ENCODE measurements around the gene SCUBE1.

SCUBE1 gene

DNA sequence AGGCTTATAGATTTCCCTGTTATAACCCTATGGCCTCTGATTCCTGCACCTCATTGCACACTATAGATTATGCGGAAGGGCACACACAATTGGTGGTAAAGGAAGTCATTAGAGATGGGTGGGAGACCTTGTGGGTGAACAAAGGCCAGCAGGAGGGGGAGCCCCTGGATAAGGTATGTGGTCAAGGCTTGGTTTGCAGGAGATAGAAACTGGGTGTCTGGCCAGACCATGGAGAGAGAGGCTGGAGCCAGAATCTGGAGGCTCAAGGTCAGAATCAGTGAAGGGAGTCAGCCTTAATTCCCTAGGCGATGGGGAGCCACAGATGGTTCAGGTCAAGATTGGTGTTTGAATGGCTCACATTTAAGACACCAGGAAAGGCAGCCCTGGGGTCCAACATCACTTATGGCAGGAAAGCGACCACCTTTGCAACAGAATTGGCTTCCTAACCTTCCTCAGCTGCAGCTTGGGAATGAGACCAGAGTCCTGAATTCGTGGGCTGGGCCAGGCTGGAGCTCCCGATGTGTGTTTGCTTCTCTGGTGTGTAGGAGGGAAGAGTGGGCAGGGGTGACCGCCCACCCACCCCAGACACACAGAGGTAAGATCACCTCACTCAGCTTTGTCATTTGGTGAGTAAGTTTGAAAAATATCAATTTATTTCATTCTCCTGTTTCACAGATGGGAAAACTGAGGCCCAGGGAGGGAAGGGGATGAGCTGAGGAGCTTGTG lies 22.7 kb upstream of the SCUBE1 start:
- no peak for TF ChIP-seq EGR1 (IDR thresholded peaks at IDR 0.05)
- no peak for TF ChIP-seq TCF12 (IDR thresholded peaks at IDR 0.05; ENCODE audit: low read depth)
- no peak for TF ChIP-seq NFIC (IDR thresholded peaks at IDR 0.05)
- TF ChIP-seq MAX (IDR thresholded peaks at IDR 0.05): no peak

GRCh38 chr22:43364169-43364435 lies 20.9 kb upstream of the SCUBE1 start:
- TF ChIP-seq TAF1 (IDR thresholded peaks at IDR 0.05; ENCODE audit: low read depth) (no peak), MAX (IDR thresholded peaks at IDR 0.05) (no peak), ZBTB7A (IDR thresholded peaks at IDR 0.05; ENCODE audit: low read depth) (no peak), YY1 (IDR thresholded peaks at IDR 0.05; ENCODE audit: low read depth) (no peak), FOXM1 (IDR thresholded peaks at IDR 0.05; ENCODE audit: borderline replicate concordance, low read depth) (no peak), CREB1 (IDR thresholded peaks at IDR 0.05; ENCODE audit: low read depth) (no peak), RAD21 (IDR thresholded peaks at IDR 0.05; ENCODE audit: low read depth) (no peak), TEAD4 (IDR thresholded peaks at IDR 0.05) (no peak), EP300 (IDR thresholded peaks at IDR 0.05; ENCODE audit: borderline replicate concordance) (no peak), CEBPB (IDR thresholded peaks at IDR 0.05) (no peak), TCF12 (IDR thresholded peaks at IDR 0.05; ENCODE audit: low read depth) (no peak), EGR1 (IDR thresholded peaks at IDR 0.05) (no peak), NFIC (IDR thresholded peaks at IDR 0.05) (no peak), USF1 (IDR thresholded peaks at IDR 0.05) (no peak)
- TF ChIP-seq, protein P1, sequence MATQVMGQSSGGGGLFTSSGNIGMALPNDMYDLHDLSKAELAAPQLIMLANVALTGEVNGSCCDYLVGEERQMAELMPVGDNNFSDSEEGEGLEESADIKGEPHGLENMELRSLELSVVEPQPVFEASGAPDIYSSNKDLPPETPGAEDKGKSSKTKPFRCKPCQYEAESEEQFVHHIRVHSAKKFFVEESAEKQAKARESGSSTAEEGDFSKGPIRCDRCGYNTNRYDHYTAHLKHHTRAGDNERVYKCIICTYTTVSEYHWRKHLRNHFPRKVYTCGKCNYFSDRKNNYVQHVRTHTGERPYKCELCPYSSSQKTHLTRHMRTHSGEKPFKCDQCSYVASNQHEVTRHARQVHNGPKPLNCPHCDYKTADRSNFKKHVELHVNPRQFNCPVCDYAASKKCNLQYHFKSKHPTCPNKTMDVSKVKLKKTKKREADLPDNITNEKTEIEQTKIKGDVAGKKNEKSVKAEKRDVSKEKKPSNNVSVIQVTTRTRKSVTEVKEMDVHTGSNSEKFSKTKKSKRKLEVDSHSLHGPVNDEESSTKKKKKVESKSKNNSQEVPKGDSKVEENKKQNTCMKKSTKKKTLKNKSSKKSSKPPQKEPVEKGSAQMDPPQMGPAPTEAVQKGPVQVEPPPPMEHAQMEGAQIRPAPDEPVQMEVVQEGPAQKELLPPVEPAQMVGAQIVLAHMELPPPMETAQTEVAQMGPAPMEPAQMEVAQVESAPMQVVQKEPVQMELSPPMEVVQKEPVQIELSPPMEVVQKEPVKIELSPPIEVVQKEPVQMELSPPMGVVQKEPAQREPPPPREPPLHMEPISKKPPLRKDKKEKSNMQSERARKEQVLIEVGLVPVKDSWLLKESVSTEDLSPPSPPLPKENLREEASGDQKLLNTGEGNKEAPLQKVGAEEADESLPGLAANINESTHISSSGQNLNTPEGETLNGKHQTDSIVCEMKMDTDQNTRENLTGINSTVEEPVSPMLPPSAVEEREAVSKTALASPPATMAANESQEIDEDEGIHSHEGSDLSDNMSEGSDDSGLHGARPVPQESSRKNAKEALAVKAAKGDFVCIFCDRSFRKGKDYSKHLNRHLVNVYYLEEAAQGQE (IDR thresholded peaks at IDR 0.05; ENCODE audit: low read depth): no peak

GRCh38 chr22:43363315-43364168 lies 20.4 kb upstream of the SCUBE1 start:
- TF ChIP-seq TAF1 (IDR thresholded peaks at IDR 0.05; ENCODE audit: low read depth) (no peak), FOXM1 (IDR thresholded peaks at IDR 0.05; ENCODE audit: borderline replicate concordance, low read depth) (no peak), YY1 (IDR thresholded peaks at IDR 0.05; ENCODE audit: low read depth) (no peak), CREB1 (IDR thresholded peaks at IDR 0.05; ENCODE audit: low read depth) (no peak), RAD21 (IDR thresholded peaks at IDR 0.05; ENCODE audit: low read depth) (no peak), TEAD4 (IDR thresholded peaks at IDR 0.05) (no peak), ZBTB7A (IDR thresholded peaks at IDR 0.05; ENCODE audit: low read depth) (no peak), EGR1 (IDR thresholded peaks at IDR 0.05) (no peak), CEBPB (IDR thresholded peaks at IDR 0.05) (no peak)

DNA sequence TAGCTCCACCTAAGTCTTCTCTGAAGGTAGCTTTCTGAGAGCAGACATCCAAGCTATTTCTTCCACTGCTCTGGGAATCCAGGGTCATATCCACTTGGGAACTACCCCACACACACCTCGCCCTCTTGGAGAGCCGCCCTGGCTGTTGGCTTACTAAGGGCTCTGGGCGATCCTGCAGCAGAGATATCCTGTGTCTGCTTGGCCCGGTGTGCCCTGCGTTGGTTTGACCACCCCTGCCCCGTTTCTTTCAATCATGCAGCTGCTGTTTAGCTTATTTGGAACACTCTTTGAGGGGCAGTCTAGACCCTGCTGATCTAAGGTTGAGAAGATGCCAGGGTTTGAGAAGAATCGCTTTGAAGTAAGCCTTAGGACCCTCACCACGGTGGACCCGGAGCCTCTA lies 17.4 kb upstream of the SCUBE1 start:
- TF ChIP-seq EP300 (IDR thresholded peaks at IDR 0.05; ENCODE audit: borderline replicate concordance) (no peak), RAD21 (IDR thresholded peaks at IDR 0.05; ENCODE audit: low read depth) (no peak), CREB1 (IDR thresholded peaks at IDR 0.05; ENCODE audit: low read depth) (no peak), TCF12 (IDR thresholded peaks at IDR 0.05; ENCODE audit: low read depth) (no peak), TAF1 (IDR thresholded peaks at IDR 0.05; ENCODE audit: low read depth) (no peak), NFIC (IDR thresholded peaks at IDR 0.05) (no peak), ZBTB7A (IDR thresholded peaks at IDR 0.05; ENCODE audit: low read depth) (no peak), MAX (IDR thresholded peaks at IDR 0.05) (no peak), TEAD4 (IDR thresholded peaks at IDR 0.05) (no peak), USF1 (IDR thresholded peaks at IDR 0.05) (no peak), EGR1 (IDR thresholded peaks at IDR 0.05) (no peak), YY1 (IDR thresholded peaks at IDR 0.05; ENCODE audit: low read depth) (no peak), FOXM1 (IDR thresholded peaks at IDR 0.05; ENCODE audit: borderline replicate concordance, low read depth) (no peak), CEBPB (IDR thresholded peaks at IDR 0.05) (no peak)
- TF ChIP-seq, protein P1 (IDR thresholded peaks at IDR 0.05; ENCODE audit: low read depth): no peak

GRCh38 chr22:43356881-43357280 lies 13.7 kb upstream of the SCUBE1 start:
- TF ChIP-seq TEAD4 (IDR thresholded peaks at IDR 0.05) (no peak), RAD21 (IDR thresholded peaks at IDR 0.05; ENCODE audit: low read depth) (no peak), EGR1 (IDR thresholded peaks at IDR 0.05) (no peak), YY1 (IDR thresholded peaks at IDR 0.05; ENCODE audit: low read depth) (no peak), NFIC (IDR thresholded peaks at IDR 0.05) (no peak), ZBTB7A (IDR thresholded peaks at IDR 0.05; ENCODE audit: low read depth) (no peak), TCF12 (IDR thresholded peaks at IDR 0.05; ENCODE audit: low read depth) (no peak), FOXM1 (IDR thresholded peaks at IDR 0.05; ENCODE audit: borderline replicate concordance, low read depth) (no peak), EP300 (IDR thresholded peaks at IDR 0.05; ENCODE audit: borderline replicate concordance) (no peak), TAF1 (IDR thresholded peaks at IDR 0.05; ENCODE audit: low read depth) (no peak), MAX (IDR thresholded peaks at IDR 0.05) (no peak), CEBPB (IDR thresholded peaks at IDR 0.05) (no peak), USF1 (IDR thresholded peaks at IDR 0.05) (no peak), CREB1 (IDR thresholded peaks at IDR 0.05; ENCODE audit: low read depth) (no peak)
- TF ChIP-seq, protein P1 (IDR thresholded peaks at IDR 0.05; ENCODE audit: low read depth): no peak
